Measurements from ENCODE around the gene RASEF.

- no peak for TF ChIP-seq CTCF (IDR thresholded peaks at IDR 0.05 in 2 of 3, conservative IDR thresholded peaks at IDR 0.05 in 1 of 3; ENCODE audit: borderline replicate concordance in 1 of 3, insufficient read depth in 1 of 3, low read depth in 2 of 3, low read length in 2 of 3)
- no peak for TF ChIP-seq SP1 (IDR thresholded peaks at IDR 0.05; ENCODE audit: low read depth)
- no peak for TF ChIP-seq ZFX (IDR thresholded peaks at IDR 0.05)
- TF ChIP-seq REST (IDR thresholded peaks at IDR 0.05; ENCODE audit: low read depth), result no peak
- TF ChIP-seq POLR2A (IDR thresholded peaks at IDR 0.05; ENCODE audit: borderline replicate concordance, extremely low read depth, insufficient read depth, insufficient read length), result no peak
- TF ChIP-seq RAD21 (IDR thresholded peaks at IDR 0.05; ENCODE audit: low read depth), result no peak
- no peak for TF ChIP-seq FOSL1 (IDR thresholded peaks at IDR 0.05; ENCODE audit: low read depth)
- no peak for TF ChIP-seq EZH2 (IDR thresholded peaks at IDR 0.05)
- no peak for TF ChIP-seq MAX (IDR thresholded peaks at IDR 0.05)
- TF ChIP-seq ELF1 (IDR thresholded peaks at IDR 0.05; ENCODE audit: borderline replicate concordance, low read depth), result no peak
- no peak for TF ChIP-seq CEBPB (IDR thresholded peaks at IDR 0.05; ENCODE audit: low read depth)
These were observed 6.8 kb downstream of the RASEF start for GRCh38 chr9:83056174-83056573.
